Astrocyte (in vitro differentiated cells and primary cell): ENCODE results near the gene MED12L.

Experiments used
- EZH2 ChIP-seq: IDR thresholded peaks from 2 replicates; pipeline ENCODE4 v1.6.1; 2012; ENCODE audit warnings: mild to moderate bottlenecking, low read length, inconsistent platforms; ENCODE audit not compliant: insufficient read depth
- TF ChIP-seq, protein P1 (sequence below): IDR thresholded peaks from 2 replicates; pipeline ENCODE4 v1.5.1; 2011; ENCODE audit warnings: low read depth, mild to moderate bottlenecking, inconsistent platforms, low read length, moderate library complexity; ENCODE audit not compliant: insufficient read depth

DNA sequence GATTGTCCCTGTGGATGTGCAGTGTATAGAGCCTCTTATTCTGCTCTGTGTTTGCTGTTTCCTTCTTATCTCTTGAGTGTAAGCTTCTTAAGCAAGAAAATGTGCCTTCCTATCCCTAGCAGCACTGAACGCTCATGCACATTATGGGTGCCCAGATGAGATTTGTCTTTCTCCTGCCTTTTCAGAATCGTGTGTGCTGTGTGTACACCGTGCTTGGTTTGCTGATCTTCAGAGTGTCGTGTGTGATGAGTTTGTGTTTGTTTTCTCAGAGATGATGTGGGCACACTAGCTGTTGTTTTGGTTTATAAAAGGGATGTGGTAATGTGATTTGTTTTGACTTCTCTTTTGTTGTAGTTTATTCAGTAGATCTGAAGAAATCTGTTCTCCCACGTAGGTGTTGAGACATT, 97.8 kb downstream of the MED12L start:
- no peak for TF ChIP-seq EZH2
- TF ChIP-seq, protein P1, sequence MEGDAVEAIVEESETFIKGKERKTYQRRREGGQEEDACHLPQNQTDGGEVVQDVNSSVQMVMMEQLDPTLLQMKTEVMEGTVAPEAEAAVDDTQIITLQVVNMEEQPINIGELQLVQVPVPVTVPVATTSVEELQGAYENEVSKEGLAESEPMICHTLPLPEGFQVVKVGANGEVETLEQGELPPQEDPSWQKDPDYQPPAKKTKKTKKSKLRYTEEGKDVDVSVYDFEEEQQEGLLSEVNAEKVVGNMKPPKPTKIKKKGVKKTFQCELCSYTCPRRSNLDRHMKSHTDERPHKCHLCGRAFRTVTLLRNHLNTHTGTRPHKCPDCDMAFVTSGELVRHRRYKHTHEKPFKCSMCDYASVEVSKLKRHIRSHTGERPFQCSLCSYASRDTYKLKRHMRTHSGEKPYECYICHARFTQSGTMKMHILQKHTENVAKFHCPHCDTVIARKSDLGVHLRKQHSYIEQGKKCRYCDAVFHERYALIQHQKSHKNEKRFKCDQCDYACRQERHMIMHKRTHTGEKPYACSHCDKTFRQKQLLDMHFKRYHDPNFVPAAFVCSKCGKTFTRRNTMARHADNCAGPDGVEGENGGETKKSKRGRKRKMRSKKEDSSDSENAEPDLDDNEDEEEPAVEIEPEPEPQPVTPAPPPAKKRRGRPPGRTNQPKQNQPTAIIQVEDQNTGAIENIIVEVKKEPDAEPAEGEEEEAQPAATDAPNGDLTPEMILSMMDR, result no peak
